ENCODE data around the gene ARL6IP6.

Gene ARL6IP6

GRCh38 chr2:152718076-152718908 is at the start of gene ARL6IP6:
TSS of gene ARL6IP6 (plus strand) at chr2:152718620. CDS start at chr2:152718625, 5 bp downstream.
- peak within 1 kb of the TSS; percentile 97 for H3K4me3 ChIP-seq (ENCODE audit: low read length)
- DNase-seq (ENCODE audit: low read depth) = peak; percentile 52
- TF ChIP-seq CTCF (conservative IDR thresholded peaks at IDR 0.05; ENCODE audit: low read depth, low read length) = no peak

DNA sequence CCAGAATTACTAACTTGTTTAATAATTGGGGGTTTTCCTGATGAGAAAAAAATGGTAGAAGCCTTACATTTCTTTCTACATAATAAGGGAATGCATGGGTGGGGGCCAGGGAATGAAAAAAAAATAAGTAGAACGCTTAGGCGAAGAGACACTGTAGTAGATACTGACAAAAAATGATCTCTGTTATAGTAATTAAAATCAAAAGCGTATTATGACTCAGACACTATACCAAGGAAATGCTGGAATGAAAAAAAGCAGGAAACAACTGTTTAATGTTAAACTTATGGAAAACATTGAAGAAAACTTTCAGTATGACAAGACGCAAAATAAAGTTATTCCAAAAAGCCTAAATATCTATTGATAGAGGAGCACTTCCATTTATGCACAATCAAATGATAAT is 44.1 kb upstream of the ARL6IP6 start:
- H3K4me3 ChIP-seq (ENCODE audit: low read length) = no peak overlapping the region
- DNase-seq (ENCODE audit: low read depth) = no peak
- no peak for TF ChIP-seq CTCF (conservative IDR thresholded peaks at IDR 0.05; ENCODE audit: low read depth, low read length)

- no peak for DNase-seq (ENCODE audit: low read depth)
- no peak for TF ChIP-seq CTCF (conservative IDR thresholded peaks at IDR 0.05; ENCODE audit: low read depth, low read length)
- no peak overlapping the region for H3K4me3 ChIP-seq (ENCODE audit: low read length)
Observed at GRCh38 chr2:152676461-152676860, 42.0 kb upstream of the ARL6IP6 start.

DNA sequence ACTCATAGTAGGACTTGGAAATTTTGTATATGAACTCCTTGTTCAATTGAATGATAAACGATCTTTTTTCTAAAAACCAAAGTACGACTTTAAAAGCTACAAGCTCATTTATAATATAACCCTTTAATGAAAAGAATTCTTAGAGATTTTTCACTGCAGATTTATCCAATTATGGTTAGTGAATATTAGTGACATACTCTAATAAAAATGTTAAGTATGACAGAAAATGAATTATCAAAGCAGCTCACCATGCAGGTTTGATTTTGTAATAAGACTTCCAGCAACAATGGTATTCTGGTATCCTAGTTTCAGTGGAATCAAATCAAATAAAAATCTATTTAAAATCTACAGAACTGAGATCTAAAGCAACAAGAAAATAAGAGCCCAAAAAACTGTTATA is 39.6 kb upstream of the ARL6IP6 start:
- TF ChIP-seq CTCF (conservative IDR thresholded peaks at IDR 0.05; ENCODE audit: low read depth, low read length) = no peak
- H3K4me3 ChIP-seq (ENCODE audit: low read length) = no peak overlapping the region
- DNase-seq (ENCODE audit: low read depth) = no peak

DNA sequence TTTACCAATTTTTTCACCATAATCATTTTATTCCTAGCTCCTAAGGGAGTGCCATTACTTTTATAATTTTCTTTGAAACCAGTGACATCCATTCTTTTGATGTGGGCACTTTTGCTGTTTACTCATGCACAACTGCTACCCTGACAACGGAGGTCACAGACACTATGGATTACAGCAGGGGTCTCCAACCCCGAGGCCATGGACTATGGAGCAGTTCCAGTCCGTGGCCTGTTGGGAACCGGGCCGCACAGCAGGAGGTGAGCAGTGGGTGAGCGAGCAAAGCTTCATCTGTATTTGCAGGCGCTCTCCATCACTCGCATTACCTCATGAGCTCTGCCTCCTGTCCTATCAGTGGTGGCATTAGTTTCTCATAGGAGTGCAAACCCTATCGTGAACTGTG is 35.8 kb upstream of the ARL6IP6 start:
- TF ChIP-seq CTCF (conservative IDR thresholded peaks at IDR 0.05; ENCODE audit: low read depth, low read length) = no peak
- H3K4me3 ChIP-seq (ENCODE audit: low read length) = no peak overlapping the region
- no peak for DNase-seq (ENCODE audit: low read depth)

DNA sequence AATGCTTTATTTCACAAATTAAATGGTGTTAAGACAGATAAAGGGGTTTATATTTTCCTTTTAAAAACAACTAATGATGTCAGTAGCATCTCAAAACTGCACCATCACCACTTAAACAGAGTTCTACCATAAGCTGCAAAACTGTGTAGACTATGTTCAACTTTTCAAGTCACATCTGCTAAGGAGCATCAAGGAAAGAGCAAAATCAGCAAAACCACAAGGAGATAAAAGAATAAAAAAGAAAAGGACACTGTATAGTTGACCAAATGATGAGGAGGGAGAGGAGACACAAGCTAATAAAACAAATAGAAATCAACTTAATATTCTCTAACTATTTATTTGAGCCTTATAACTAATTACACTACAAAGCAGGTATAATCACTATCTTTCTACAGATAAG is 35.0 kb upstream of the ARL6IP6 start:
- no peak overlapping the region for H3K4me3 ChIP-seq (ENCODE audit: low read length)
- DNase-seq (ENCODE audit: low read depth) = no peak
- TF ChIP-seq CTCF (conservative IDR thresholded peaks at IDR 0.05; ENCODE audit: low read depth, low read length) = no peak

DNA sequence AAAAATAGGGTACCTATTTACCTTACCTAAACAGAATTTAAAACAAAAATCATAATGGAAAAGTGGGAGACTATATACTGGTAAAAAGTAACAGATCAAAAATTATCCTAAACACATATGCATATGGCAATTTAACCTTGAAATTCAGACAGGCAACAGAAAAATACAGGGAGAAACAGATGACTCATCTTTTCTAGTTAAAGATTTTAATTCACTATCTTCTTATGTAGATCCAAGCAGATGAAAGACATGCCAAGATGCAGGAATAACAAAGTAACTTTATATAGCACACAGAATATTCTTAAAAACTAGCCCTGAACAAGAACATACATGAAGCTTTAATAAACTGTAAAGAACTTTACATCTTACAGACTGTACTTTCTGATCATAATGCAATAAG is 32.1 kb upstream of the ARL6IP6 start:
- no peak overlapping the region for H3K4me3 ChIP-seq (ENCODE audit: low read length)
- DNase-seq (ENCODE audit: low read depth) = no peak
- TF ChIP-seq CTCF (conservative IDR thresholded peaks at IDR 0.05; ENCODE audit: low read depth, low read length) = no peak

All from retinal pigment epithelial cell (primary cell).